ENCODE data around the gene LRRC40.
A peak's percentile ranks its signal among the peaks of the same experiment; 100 is the strongest.
"Not testable (repeated sequence)": the region's sequence is repeated elsewhere in the genome, so short reads cannot be mapped to it uniquely, and the experiment has no call there.

The LRRC40 gene

DNA sequence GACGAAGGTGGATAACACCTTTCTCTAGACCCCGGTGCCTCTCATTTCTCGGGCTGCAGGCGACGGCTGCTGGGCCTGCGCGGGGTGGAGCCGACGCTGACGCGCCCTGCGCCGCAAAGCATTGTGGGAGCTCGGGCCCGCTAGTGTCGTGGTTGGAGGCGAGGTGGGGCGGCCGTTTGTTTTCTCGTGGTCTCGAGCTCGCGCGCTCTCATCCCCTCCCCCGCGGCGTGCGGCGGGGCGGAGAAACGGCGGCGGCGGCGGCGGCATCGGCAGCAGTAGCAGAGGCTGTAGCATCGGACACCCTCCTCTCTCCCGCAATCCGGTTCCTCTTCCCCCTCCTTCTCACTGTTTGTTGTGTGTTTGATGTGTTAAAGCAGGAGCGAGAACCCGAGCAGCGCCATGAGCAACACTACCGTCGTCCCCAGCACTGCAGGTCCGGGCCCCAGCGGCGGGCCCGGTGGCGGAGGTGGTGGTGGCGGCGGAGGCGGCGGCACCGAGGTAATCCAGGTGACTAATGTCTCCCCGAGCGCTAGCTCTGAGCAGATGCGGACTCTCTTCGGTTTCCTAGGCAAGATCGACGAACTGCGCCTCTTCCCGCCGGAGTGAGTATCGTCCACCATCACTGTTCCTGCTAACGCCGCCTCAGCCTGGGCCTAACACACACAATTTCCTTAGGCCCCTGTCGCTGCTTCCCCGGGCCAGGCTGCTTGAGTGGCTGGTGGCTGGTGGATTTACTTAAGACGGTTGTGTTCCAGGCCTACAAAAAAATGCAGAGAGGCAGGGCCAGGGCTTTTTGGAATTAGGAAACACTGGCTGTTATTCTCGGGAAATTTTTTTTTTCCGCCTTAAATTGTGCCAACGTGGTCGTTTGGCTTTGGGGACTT, 16.1 kb upstream of the LRRC40 start, which contains the start of gene SRSF11:
Gene SRSF11, plus strand, starts transcription at position 143 of the 884 bp plus-strand sequence. Its CDS starts 257 bp downstream, at position 400.
- FAIRE-seq (peak; percentile 99), DNase-seq (ENCODE audit: insufficient read length) (peak; percentile 74)
- TF ChIP-seq POLR2AphosphoS5 (IDR thresholded peaks at IDR 0.05; ENCODE audit: low read depth, low read length), result peak; percentile 73
- peak; percentile 77; the same call in 1 of the 2 replicates for TF ChIP-seq TAF1 (IDR thresholded peaks at IDR 0.05; ENCODE audit: borderline replicate concordance, low read depth, low read length)
- TF ChIP-seq POLR2A (IDR thresholded peaks at IDR 0.05; ENCODE audit: low read depth, low read length), result peak; percentile 91

DNA sequence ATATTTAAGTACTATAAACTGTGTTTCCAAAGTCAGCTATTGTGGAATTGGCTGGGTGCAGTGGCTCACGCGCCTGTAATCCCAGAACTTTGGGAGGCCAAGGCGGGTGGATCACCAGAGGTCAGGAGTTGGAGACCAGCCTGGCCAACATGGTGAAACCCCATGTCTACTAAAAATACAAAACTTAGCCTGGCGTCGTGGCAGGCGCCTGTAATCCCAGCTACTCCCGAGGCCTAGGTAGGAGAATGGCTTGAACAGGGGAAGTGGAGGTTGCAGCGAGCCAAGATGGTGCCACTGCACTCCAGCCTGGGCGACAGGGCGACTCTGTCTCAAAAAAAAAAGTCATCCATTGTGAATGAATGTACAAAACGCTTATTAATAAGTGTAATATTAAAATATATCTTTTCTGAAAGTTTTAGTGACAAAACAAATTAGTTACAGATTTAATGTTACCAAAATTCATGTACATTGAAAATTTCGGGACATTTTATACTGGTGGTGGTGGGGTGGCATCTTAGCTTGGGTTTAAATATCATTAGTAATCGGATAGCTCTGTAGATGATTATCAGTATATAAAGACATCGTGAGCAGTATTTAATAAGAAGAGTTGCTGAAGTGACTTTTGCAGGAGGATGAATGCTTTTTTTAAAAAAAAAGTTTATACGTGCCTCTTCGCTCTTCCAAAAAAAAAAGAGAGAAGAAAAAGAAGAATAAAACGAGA, 15.3 kb upstream of the LRRC40 start:
- FAIRE-seq, result no peak
- TF ChIP-seq POLR2AphosphoS5 (IDR thresholded peaks at IDR 0.05; ENCODE audit: low read depth, low read length) (no peak), POLR2A (IDR thresholded peaks at IDR 0.05; ENCODE audit: low read depth, low read length) (no peak), TAF1 (IDR thresholded peaks at IDR 0.05; ENCODE audit: borderline replicate concordance, low read depth, low read length) (no peak)
- no peak for DNase-seq (ENCODE audit: insufficient read length)

DNA sequence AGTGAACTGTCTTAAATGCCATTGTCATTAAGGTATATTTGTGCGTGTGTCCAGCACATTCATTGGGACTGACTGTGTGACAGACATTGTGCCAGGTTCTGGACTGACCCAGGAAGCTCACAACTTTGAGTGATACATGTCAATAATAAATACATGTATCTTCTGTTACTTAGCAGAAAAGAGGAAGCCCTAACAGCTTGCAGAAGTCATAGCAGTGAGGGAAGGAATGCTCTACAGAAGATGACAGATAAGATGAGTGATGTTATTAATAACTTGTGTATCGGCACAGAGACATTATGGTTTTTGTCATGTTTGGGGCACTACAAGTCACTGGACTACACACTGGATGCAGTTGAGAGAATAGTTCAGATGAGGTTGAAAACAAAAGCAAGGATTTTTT, 14.6 kb upstream of the LRRC40 start:
- FAIRE-seq (no peak), DNase-seq (ENCODE audit: insufficient read length) (no peak)
- TF ChIP-seq TAF1 (IDR thresholded peaks at IDR 0.05; ENCODE audit: borderline replicate concordance, low read depth, low read length), result no peak
- TF ChIP-seq POLR2A (IDR thresholded peaks at IDR 0.05; ENCODE audit: low read depth, low read length), result no peak
- no peak for TF ChIP-seq POLR2AphosphoS5 (IDR thresholded peaks at IDR 0.05; ENCODE audit: low read depth, low read length)

DNA sequence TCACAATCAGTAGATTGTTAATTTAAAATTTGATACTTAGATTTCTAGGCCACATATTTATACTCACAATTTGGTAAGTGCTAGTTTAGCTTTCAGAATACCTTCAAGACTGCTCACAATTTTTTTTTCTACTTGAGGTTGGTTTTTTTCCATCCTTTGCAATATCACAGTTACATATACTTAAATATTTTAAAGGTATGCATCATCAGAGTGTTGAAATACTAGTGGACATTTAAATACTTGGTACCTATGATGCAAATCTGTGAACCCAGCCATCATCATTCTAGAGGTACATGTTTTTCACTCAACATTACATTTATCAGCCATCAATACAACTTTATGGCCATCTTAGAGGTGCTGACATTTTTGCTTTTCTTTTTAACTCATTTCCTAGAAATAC, 6.2 kb upstream of the LRRC40 start:
- TF ChIP-seq TAF1 (IDR thresholded peaks at IDR 0.05; ENCODE audit: borderline replicate concordance, low read depth, low read length), result no peak
- DNase-seq (ENCODE audit: insufficient read length) (no peak), FAIRE-seq (no peak)

DNA sequence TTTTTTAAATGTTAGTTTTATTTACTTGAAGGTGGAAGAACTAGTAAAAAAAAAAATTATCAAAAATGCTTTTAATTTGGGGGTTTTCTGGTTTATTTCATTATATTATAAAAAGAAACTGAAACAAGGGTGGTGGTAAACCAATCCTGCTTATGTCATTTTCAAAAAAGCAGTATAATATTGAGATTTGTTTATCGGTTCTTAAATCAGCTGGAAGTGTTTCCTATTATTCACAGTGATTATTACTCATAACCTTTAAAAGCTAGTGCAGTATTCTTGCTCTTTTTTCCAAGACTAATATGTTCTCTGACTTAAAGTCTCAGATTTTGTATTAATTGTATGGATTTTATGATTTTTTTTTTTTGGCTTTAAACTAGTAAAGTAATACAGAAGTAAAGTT, 5.4 kb upstream of the LRRC40 start:
- TF ChIP-seq POLR2A (IDR thresholded peaks at IDR 0.05; ENCODE audit: low read depth, low read length) (no peak), TAF1 (IDR thresholded peaks at IDR 0.05; ENCODE audit: borderline replicate concordance, low read depth, low read length) (no peak), POLR2AphosphoS5 (IDR thresholded peaks at IDR 0.05; ENCODE audit: low read depth, low read length) (no peak)
- FAIRE-seq (no peak), DNase-seq (ENCODE audit: insufficient read length) (no peak)

DNA sequence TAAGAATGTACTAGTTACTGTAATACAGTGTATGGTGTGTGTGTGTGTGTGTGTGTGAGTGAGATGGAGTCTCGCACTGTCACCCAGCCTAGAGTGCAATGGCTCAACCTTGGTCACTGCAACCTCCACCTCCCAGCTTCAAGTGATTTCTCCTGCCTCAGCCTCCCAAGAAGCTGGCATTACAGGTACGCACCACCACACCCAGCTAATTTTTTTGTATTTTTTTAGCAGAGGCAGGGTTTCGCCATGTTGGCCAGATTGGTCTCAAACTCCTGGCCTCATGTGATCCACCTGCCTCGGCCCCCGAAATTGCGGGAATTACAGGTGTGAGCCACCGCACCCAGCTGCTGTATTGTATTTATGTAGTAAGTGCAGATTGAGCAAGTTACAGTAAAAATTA, 2.9 kb upstream of the LRRC40 start:
- no peak for TF ChIP-seq POLR2A (IDR thresholded peaks at IDR 0.05; ENCODE audit: low read depth, low read length)
- no peak for TF ChIP-seq TAF1 (IDR thresholded peaks at IDR 0.05; ENCODE audit: borderline replicate concordance, low read depth, low read length)
- no peak for DNase-seq (ENCODE audit: insufficient read length)
- FAIRE-seq, result no peak

DNA sequence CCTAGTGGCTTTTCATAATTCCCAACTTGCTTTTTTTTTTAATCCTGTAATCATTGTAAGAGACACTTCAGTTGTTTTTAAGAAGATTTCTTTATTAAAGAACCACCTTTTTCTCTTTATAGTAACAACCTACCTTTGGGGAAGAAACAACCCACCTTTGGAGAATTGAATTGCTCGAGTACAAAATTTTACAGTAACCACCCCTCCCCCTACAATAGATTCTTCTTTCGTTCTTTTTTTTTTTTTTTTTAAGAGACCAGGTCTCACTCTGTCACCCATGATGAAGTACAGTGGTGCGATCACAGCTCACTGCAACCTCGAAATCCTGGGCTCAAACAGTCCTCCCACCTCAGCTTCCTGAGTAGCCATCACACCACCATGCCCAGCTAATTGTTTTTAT, 2.1 kb upstream of the LRRC40 start:
- FAIRE-seq (no peak), DNase-seq (ENCODE audit: insufficient read length) (no peak)

DNA sequence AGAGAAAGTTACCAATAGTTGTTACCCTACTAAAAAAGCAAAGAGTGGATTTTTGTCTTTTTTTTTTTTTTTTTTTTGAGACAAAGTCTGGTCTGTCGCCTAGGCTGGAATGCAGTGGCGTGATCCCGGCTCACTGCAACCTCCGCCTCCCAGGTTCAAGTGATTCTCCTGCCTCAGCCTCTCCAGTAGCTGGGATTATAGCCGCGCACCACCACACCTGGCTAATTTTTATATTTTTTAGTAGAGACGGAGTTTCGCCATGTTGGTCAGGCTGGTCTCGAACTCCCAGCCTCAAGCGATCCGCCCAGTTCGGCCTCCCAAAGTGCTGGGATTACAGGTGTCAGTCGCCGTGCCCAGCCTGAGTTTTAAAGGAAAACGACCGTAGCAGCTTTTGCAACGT, 1.5 kb upstream of the LRRC40 start:
- not testable (repeated sequence) for DNase-seq (ENCODE audit: insufficient read length); FAIRE-seq

More for the DNA sequence above, 2.1 kb upstream of the LRRC40 start:
- TF ChIP-seq TAF1 (IDR thresholded peaks at IDR 0.05; ENCODE audit: borderline replicate concordance, low read depth, low read length) (no peak), POLR2A (IDR thresholded peaks at IDR 0.05; ENCODE audit: low read depth, low read length) (no peak), POLR2AphosphoS5 (IDR thresholded peaks at IDR 0.05; ENCODE audit: low read depth, low read length) (no peak)

DNA sequence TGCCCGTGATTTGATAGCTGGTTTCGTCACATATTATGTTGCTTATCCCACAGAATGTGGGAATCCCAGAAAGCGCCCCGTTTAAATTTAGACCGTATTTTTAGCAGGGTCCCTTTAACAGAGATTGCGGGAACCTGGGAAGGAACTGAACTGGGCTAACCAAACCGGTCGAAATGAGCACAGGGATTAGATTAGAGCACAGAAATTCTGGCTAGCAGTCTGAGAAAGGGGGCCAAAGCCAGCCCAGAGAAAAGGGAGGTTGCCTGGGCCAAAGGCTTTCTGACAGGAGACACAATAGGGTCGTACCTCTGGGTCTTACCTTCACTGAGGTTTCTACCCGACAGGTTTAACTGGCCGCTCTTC, 327 bp downstream of the LRRC40 start:
- DNase-seq (ENCODE audit: insufficient read length), result no peak
- TF ChIP-seq POLR2AphosphoS5 (IDR thresholded peaks at IDR 0.05; ENCODE audit: low read depth, low read length) (no peak), TAF1 (IDR thresholded peaks at IDR 0.05; ENCODE audit: borderline replicate concordance, low read depth, low read length) (no peak), POLR2A (IDR thresholded peaks at IDR 0.05; ENCODE audit: low read depth, low read length) (no peak)
- no peak for FAIRE-seq

DNA sequence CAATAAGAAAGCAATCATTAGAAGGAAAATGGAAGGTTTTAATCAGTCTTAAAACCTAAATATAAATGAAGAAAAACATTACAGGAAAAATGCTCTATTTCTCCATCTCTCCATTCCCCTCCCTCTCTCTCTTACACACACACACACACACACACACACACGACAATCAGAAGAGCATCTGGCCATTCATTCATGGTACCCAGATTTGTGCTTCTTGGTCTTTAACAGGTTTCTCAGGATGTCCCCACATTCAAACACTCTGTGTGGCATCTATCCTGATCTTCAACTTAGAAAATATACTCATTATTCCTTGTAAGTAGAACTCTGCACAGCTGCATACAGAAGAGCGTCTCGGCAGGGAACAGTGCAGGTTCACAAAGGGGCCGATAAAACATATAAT, 779 bp downstream of the LRRC40 start:
- peak; percentile 38 for FAIRE-seq
- TF ChIP-seq TAF1 (IDR thresholded peaks at IDR 0.05; ENCODE audit: borderline replicate concordance, low read depth, low read length) (no peak), POLR2AphosphoS5 (IDR thresholded peaks at IDR 0.05; ENCODE audit: low read depth, low read length) (no peak), POLR2A (IDR thresholded peaks at IDR 0.05; ENCODE audit: low read depth, low read length) (no peak)
- DNase-seq (ENCODE audit: insufficient read length), result no peak

DNA sequence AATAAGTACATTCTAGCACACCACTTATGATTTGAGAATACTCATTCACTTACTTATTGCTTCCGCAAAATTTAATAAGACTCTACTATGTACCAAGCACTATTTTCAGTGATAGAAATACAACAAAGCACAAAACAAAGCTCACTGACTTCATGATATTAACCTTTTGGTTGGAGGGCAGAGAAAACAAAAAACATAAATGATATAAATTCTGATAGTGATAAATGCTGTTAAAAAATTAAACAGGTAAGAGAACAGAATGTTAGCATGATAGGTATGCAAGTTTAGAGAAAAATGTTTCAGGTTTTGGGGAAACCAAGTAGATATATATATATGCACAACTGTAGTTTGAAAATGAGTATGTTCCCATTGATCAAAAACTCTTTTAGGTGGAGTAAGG, 1.2 kb downstream of the LRRC40 start:
- FAIRE-seq (no peak), DNase-seq (ENCODE audit: insufficient read length) (no peak)
- TF ChIP-seq POLR2AphosphoS5 (IDR thresholded peaks at IDR 0.05; ENCODE audit: low read depth, low read length) (no peak), TAF1 (IDR thresholded peaks at IDR 0.05; ENCODE audit: borderline replicate concordance, low read depth, low read length) (no peak), POLR2A (IDR thresholded peaks at IDR 0.05; ENCODE audit: low read depth, low read length) (no peak)

DNA sequence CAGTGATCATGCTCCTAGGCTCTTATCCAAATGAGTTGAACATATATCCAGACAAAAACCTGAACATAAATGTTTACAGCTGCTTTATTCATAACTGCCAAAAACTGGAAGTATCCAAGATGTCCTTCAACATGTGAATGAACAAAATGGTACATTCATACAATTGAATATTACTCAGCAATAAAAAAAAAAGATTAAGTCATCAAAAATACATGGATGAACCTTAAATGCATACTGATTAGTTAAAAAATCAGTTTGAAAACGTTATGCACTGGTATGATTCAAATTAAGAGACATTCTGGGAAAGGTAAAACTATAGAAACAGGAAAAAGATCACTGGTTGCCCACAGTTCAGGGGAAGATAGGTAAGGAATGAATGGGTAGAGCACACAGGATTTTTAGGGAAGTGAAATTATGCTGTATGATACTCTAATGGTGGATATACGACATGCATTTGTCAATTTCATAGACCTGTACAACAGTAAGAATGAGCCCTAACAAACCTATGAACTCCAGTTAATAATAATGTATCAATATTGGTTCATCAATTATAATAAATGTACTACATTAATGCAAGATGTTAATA, 3.1 kb downstream of the LRRC40 start:
- DNase-seq (ENCODE audit: insufficient read length) (no peak), FAIRE-seq (peak; percentile 57)
- TF ChIP-seq TAF1 (IDR thresholded peaks at IDR 0.05; ENCODE audit: borderline replicate concordance, low read depth, low read length) (no peak), POLR2AphosphoS5 (IDR thresholded peaks at IDR 0.05; ENCODE audit: low read depth, low read length) (no peak), POLR2A (IDR thresholded peaks at IDR 0.05; ENCODE audit: low read depth, low read length) (no peak)

Measured in GM12892 (cell line).